Fibroblast of lung (primary cell): ENCODE results near the gene ACER1. TPM values are rescaled to one million over a fixed set of nuclear protein-coding genes. Genes with fewer than 3 reads are reported as not detected.
A peak's percentile ranks its signal among the peaks of the same experiment; 100 is the strongest.

Experiments
- DNase-seq, 2 donors: peaks; one replicate each; pipeline versions ENCODE4 v3.0.0 to v3.0.0-alpha.2; 2010; ENCODE audit warnings: low read depth in 2 of 2
- H2AFZ ChIP-seq: 2 replicates; pipeline ENCODE4 v1.5.1; 2012; ENCODE audit warnings: low read length, control low read depth, inconsistent platforms
- H3K27ac ChIP-seq: 2 replicates; pipeline ENCODE4 v1.5.1; 2011; ENCODE audit warnings: low read length, control low read depth; ENCODE audit not compliant: insufficient read depth
- H3K27me3 ChIP-seq: 2 replicates; pipeline ENCODE4 v1.5.1; 2011; ENCODE audit warnings: mild to moderate bottlenecking, low read length; ENCODE audit not compliant: control insufficient read depth, insufficient read depth
- H3K36me3 ChIP-seq: 2 replicates; pipeline ENCODE4 v1.5.1; 2011; ENCODE audit warnings: low read length; ENCODE audit not compliant: control insufficient read depth, insufficient read depth
- H3K4me1 ChIP-seq: 2 replicates; pipeline ENCODE4 v1.5.1; 2011; ENCODE audit warnings: low read length; ENCODE audit not compliant: control insufficient read depth, insufficient read depth; ENCODE audit errors: extremely low read depth
- H3K4me2 ChIP-seq: 2 replicates; pipeline ENCODE4 v1.5.1; 2011; ENCODE audit warnings: low read length, control low read depth; ENCODE audit not compliant: insufficient read depth; ENCODE audit errors: extremely low read depth
- H3K4me3 ChIP-seq, 4 experiments: fragments of 200-600 bp in 1 of 4; sonication (generic) in 1 of 4; replicated peaks in 1 of 4; 2 replicates each; pipeline ENCODE4 v1.5.1; 2011 to 2016; ENCODE audit warnings: low read length in 4 of 4, low read depth in 3 of 4, mild to moderate bottlenecking in 3 of 4, control low read depth in 2 of 4, inconsistent platforms in 1 of 4, mixed read lengths in 1 of 4; ENCODE audit not compliant: insufficient read depth in 1 of 4; ENCODE audit errors: control extremely low read depth in 1 of 4
- H3K79me2 ChIP-seq: 2 replicates; pipeline ENCODE4 v1.5.1; 2012; ENCODE audit warnings: mild to moderate bottlenecking, low read length, inconsistent platforms; ENCODE audit not compliant: control insufficient read depth, insufficient read depth
- H3K9ac ChIP-seq: 2 replicates; pipeline ENCODE4 v1.5.1; 2011; ENCODE audit warnings: mild to moderate bottlenecking, low read length, control low read depth; ENCODE audit not compliant: insufficient read depth
- H3K9me3 ChIP-seq: 2 replicates; pipeline ENCODE4 v1.5.1; 2012; ENCODE audit warnings: low read depth, low read length; ENCODE audit not compliant: control insufficient read depth, insufficient read depth
- H4K20me1 ChIP-seq: 2 replicates; pipeline ENCODE4 v1.5.1; 2011; ENCODE audit warnings: low read length; ENCODE audit not compliant: control insufficient read depth, insufficient read depth; ENCODE audit errors: extremely low read depth
- CTCF ChIP-seq, 2 donors: IDR thresholded peaks in 1 of 2; conservative IDR thresholded peaks in 1 of 2; 1 replicate in 1 of 2; 2 replicates in 1 of 2; pipeline ENCODE4 v1.5.1; 2011 to 2012; ENCODE audit warnings: low read length in 2 of 2, control low read depth in 1 of 2, inconsistent platforms in 1 of 2, low read depth in 1 of 2, mild to moderate bottlenecking in 1 of 2
- EZH2 ChIP-seq: IDR thresholded peaks from 2 replicates; pipeline ENCODE4 v1.5.1; 2012; ENCODE audit warnings: low read length, control low read depth, mild to moderate bottlenecking; ENCODE audit errors: missing control alignments
- polyA plus RNA-seq, 2 donors: library from polyadenylated mRNA; depleted of rRNA in 1 of 2; stranded (reverse) in 1 of 2; unstranded in 1 of 2; fragments of >200 nt; gene quantifications; 2 replicates each; pipeline ENCODE4 v1.2.1, GENCODE V29; 2011 to 2012; ENCODE audit warnings: missing spikeins in 1 of 2
- total RNA-seq: library from RNA; depleted of rRNA; stranded (reverse); fragments of >200 nt; gene quantifications from 2 replicates; pipeline ENCODE4 v1.2.1, GENCODE V29; 2014

The ACER1 gene
- total and polyA plus RNA-seq, 2 donors (not counting 1 experiment from before 2014, with no cell fraction given): not detected

GRCh38 chr19:6272913-6273600 is 60.4 kb downstream of the ACER1 start:
- H3K9ac ChIP-seq: peak overlapping the region; percentile 39
- H3K4me3 ChIP-seq: peak overlapping the region; percentile 13 to 49 (median 25)
- peaks cover 81% of the 10 kb centered on the region for H3K79me2 ChIP-seq
- peaks cover 10% of the 10 kb centered on the region for H3K36me3 ChIP-seq
- peak overlapping the region; percentile 89 for H3K4me2 ChIP-seq
- no peaks in the 10 kb centered on the region for H3K27me3 ChIP-seq
- peak overlapping the region; percentile 96 for H3K27ac ChIP-seq
- TF ChIP-seq CTCF (conservative IDR thresholded peaks at IDR 0.05 in 1 of 2, IDR thresholded peaks at IDR 0.05 in 1 of 2; ENCODE audit: low read depth in 1 of 2, low read length in 2 of 2) (no peak), EZH2 (no peak)
- H4K20me1 ChIP-seq: no peaks in the 10 kb centered on the region
- DNase-seq: no peak
- H3K4me1 ChIP-seq: peaks cover 55% of the 10 kb centered on the region
- H3K9me3 ChIP-seq: no peaks in the 10 kb centered on the region
- no peak overlapping the region for H2AFZ ChIP-seq

DNA sequence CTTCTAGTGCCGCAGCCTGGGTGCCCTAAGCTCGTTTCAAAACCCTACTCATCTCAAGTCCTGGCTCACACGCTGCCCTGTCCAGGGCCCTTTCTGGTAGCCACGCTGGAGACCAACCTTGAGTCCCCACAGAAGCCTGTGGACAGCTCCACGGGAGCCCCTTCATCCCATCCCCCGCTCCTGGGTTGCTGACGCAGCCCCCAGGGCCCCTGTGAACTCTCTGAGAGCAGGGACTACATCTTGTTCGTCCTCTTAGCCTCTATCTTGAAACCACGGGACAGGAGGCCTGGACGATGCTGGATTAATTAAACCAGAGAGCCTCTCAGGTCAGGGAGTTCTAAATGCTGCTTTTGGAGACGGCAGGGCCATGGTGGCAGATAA is 61.0 kb downstream of the ACER1 start:
- peak overlapping the region; percentile 69 for H3K9ac ChIP-seq
- H3K4me2 ChIP-seq: peak overlapping the region; percentile 89
- H3K27ac ChIP-seq: peak overlapping the region; percentile 96
- H2AFZ ChIP-seq: no peak overlapping the region
- DNase-seq: no peak
- peaks cover 51% of the 10 kb centered on the region for H3K4me1 ChIP-seq
- peak overlapping the region in 1 of 4 experiments; percentile 36 for H3K4me3 ChIP-seq
- H3K27me3 ChIP-seq: no peaks in the 10 kb centered on the region
- H4K20me1 ChIP-seq: no peaks in the 10 kb centered on the region
- peaks cover 10% of the 10 kb centered on the region for H3K36me3 ChIP-seq
- H3K9me3 ChIP-seq: no peaks in the 10 kb centered on the region
- TF ChIP-seq EZH2: no peak
- no peak for TF ChIP-seq CTCF (conservative IDR thresholded peaks at IDR 0.05 in 1 of 2, IDR thresholded peaks at IDR 0.05 in 1 of 2; ENCODE audit: low read depth in 1 of 2, low read length in 2 of 2)
- H3K79me2 ChIP-seq: peaks cover 81% of the 10 kb centered on the region

GRCh38 chr19:6271721-6272410 is 61.5 kb downstream of the ACER1 start:
- peak; percentile 74 to 82 for DNase-seq
- H3K79me2 ChIP-seq: peaks cover 77% of the 10 kb centered on the region
- H4K20me1 ChIP-seq: no peaks in the 10 kb centered on the region
- peaks cover 10% of the 10 kb centered on the region for H3K36me3 ChIP-seq
- peak overlapping the region; percentile 89 for H3K4me2 ChIP-seq
- peak overlapping the region; percentile 20 to 36 (median 32) for H3K4me3 ChIP-seq
- no peaks in the 10 kb centered on the region for H3K27me3 ChIP-seq
- no peak overlapping the region for H2AFZ ChIP-seq
- no peaks in the 10 kb centered on the region for H3K9me3 ChIP-seq
- peaks cover 45% of the 10 kb centered on the region for H3K4me1 ChIP-seq
- peak overlapping the region; percentile 96 for H3K27ac ChIP-seq
- peak overlapping the region; percentile 69 for H3K9ac ChIP-seq
- TF ChIP-seq EZH2 (no peak), CTCF (conservative IDR thresholded peaks at IDR 0.05 in 1 of 2, IDR thresholded peaks at IDR 0.05 in 1 of 2; ENCODE audit: low read depth in 1 of 2, low read length in 2 of 2) (peak in 1 of 2 donors; percentile 8)
